ENCODE measurements around the gene SDHB.

DNA sequence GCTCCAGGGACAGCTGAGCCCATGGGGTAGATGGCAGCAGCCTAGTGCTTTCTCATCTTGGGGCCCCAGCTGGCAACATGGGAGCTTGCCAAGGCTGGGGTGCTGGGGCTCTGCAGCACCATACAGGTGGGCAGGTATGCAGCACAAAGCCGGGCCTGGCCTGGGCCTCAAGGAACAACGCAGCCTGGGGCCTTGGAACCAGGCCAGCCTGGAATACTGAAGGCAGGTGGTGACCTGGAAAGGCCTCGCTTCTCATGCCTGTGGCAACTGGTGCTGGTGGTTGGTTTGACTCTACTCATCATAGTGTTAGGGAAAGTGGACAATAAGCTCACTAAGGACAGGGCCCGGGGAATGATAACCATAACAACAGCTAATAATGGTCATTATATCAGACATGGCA is 27.0 kb upstream of the SDHB start:
- TF ChIP-seq, protein P1, sequence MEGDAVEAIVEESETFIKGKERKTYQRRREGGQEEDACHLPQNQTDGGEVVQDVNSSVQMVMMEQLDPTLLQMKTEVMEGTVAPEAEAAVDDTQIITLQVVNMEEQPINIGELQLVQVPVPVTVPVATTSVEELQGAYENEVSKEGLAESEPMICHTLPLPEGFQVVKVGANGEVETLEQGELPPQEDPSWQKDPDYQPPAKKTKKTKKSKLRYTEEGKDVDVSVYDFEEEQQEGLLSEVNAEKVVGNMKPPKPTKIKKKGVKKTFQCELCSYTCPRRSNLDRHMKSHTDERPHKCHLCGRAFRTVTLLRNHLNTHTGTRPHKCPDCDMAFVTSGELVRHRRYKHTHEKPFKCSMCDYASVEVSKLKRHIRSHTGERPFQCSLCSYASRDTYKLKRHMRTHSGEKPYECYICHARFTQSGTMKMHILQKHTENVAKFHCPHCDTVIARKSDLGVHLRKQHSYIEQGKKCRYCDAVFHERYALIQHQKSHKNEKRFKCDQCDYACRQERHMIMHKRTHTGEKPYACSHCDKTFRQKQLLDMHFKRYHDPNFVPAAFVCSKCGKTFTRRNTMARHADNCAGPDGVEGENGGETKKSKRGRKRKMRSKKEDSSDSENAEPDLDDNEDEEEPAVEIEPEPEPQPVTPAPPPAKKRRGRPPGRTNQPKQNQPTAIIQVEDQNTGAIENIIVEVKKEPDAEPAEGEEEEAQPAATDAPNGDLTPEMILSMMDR (IDR thresholded peaks at IDR 0.05; ENCODE audit: insufficient read depth, low read length, poor library complexity, severe bottlenecking) = no peak
- no peak for TF ChIP-seq EZH2phosphoT487 (conservative IDR thresholded peaks at IDR 0.05; ENCODE audit: low read length)
